Measurements from ENCODE around the gene LRRTM3.

The LRRTM3 gene

DNA sequence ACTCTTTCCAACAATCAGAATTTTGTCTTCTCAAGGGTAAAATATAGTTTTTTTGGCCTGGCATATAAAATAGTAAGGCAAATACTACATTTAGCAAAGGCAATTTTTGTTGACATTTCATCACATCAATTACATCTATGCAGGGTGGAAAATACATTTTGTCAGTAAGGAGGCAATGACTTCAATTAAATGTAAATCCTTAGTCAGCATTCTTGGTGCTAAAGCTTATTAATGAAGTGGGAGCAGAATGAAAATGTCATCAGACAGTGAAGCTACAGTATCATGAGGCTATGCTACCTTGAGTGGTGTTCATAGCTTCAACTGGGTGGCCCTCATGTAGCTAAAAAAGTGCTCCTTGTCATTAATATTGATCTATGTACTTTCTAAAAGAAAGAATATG is 8.9 kb downstream of the LRRTM3 start:
- no peak for DNase-seq (ENCODE audit: low spot score)

DNA sequence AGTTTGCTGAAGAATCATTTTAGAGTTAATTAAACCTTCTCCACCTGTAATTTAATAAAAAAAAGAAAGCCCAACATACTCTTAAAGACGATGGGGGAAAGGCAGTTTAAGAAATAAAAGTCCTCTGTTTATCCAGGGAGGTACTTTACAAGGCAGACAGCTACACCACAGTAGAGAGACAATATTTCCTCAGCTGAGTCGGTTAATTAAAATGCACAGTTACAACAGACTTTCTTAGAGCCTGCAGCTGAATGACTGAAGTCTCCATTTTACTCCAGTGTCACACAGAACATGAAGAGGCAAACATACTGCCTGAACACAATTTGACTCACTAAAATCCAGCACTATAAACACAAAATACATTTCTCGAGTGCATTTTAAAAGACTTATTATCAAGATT is 15.1 kb downstream of the LRRTM3 start:
- DNase-seq (ENCODE audit: low spot score) = no peak

DNA sequence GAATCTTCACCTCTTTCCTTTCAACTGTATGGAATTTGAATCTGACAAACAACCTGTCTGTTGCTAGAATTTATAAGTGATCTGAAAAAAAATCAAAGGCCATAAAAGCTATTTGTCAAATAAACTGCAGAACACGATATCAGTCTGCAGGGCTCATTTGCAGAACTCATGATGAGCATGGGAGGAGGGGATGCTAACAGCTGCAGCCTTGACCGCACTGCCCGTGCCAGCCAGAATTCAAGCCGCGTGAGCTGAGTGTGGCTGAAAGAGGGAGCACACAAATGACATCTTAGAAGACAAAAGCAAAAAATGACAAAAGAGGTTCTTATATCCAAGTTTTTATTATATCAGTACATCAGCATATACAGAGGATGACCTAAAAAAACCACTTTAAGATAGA is 15.7 kb downstream of the LRRTM3 start:
- DNase-seq (ENCODE audit: low spot score) = no peak

DNA sequence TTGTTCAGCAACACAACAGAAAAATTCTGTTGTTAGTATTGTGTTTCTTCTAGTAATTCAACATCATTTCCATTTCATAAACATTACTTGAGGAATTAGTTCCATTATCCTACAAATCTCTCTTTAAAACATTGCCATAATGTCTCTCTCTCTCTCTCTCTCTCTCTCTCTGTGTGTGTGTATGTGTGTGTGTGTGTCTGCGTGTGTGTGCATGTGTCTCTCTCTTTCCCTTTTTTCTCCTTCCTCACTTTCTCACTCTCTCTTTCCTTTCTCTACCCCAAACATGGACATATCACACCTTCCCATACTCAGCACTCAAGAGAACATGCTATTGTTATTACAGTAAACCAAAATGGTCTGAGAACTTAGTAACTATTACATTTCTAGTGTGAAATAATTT is 16.6 kb downstream of the LRRTM3 start:
- no peak for DNase-seq (ENCODE audit: low spot score)

DNA sequence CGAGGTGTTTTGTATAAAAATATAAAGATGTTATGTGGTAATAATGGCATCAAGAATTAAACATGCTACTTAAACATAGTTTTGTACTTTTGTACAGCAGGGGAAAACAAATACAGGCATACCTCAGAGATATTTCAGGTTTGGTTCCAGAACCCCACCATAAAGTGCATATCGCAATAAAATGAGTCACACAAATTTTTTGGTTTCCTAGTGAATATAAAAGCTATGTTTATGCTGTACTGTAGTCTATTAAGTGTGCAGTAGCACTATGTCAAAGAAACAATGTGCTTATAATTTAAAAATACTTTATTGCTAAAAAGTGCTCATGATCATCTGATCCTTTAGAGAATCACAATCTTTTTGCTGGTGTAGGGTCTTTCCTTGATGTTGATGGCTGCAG is 17.8 kb downstream of the LRRTM3 start:
- DNase-seq (ENCODE audit: low spot score) = no peak

DNA sequence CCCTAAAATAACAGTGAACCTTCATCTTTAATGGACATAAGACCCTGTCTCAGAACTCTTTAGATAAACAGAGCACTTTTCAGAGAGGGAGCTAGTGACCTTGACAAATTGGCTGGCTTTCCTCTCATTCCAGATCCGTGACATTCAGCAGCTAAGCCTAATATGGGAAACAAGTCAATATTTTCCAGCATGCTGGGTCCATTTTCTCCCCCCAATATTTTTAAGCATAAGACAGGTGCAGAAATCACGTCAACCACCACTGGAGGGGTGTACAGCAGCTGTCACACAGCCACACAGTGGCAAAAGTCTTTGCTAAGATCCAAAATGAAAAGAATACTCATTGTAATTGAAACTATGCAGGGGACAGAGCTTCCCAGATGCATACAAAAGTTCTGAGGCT is 26.1 kb downstream of the LRRTM3 start:
- DNase-seq (ENCODE audit: low spot score) = no peak

DNA sequence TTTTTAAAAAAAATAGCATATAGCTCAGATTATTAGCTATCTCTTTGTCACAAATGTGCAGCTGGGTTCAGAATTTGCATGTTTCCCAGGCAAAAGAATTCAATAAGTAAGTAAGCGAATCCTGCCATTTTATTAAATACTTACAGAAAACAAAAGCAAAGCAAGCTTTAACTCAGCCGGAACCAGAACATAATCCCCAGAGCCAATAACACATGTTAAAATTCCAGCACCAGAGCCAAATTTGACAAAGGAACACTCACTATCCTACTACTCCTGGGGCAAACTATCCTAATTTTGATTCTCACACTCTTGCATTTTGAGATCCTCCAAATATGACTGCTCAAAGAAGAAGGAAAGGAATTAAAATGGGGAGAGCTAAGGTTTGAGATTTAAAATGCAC is 32.6 kb downstream of the LRRTM3 start:
- DNase-seq (ENCODE audit: low spot score) = no peak

DNA sequence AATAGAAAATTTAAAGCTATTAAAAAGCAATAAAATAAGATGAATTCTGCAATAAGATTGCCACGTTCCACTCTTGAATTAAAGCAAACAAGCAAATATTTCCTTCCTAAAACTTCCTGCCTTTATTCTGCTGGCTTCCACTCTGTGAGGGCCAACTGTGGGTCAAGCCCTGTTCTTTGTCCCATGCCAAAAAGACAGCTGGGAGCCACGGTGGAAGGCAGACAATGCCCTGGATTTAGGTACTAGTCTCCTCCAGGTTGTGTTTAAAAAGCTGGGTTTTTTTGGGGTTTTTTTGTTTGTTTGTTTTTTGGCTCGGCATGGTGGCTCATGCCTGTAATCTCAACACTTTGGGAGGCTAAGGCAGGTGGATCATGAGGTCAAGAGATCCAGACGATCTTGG is 39.1 kb downstream of the LRRTM3 start:
- no peak for DNase-seq (ENCODE audit: low spot score)

DNA sequence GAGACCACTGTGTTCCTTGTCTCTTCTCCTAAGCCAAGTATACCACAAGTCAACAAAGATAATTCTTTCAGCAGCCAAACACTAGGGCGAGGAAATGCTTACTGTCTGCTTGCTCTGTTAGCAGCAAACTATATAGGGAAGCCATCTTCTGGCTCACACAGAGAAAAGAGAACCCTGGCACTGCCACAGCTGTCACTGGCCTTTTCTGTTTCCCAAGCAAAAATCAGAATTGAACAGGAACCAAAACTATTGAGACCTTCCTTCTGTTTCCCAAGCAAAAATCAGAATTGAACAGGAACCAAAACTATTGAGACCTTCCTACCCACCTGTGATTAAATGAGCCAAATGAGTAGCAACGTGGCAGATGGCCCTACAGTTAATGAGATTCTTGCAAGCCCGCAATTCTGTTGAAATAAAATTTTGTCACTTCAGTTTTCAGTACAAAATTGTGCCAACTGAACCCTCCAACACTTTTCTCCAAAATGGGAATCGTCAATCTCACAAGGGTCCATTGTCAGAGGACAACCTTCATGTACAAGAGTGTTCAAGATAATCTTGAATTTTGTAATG is 54.5 kb downstream of the LRRTM3 start:
- no peak for DNase-seq (ENCODE audit: low spot score)

DNA sequence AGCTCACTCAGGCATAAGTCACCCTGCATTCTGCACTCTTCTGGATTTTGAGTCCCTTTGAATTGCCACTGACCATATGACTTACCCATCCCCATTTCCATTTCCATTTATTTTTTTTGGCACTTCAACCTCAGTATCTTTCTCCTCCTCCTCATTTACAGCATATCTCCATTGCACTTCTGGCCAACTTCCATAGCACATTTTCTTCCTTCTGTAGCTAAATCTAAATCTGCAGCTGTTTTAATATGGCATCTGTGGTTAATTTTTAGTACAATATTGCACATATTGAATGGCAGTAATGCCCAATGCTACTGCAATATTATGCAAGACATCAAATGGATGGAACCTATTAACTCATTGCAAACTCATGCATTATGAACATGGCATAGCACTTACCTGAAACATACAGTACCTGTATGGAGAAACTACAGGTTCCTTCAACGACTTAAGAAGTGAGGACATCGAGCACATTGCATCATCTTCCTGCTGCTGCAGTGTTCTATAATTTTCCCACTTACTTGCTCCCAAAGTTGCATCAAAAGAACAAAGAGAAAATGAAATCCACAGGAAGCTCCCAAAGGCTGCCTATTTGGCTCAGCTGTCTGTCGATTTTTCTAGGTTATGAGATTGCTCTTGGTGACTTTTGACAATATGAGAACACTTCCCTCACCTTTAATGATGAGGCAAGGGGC is 55.7 kb downstream of the LRRTM3 start:
- DNase-seq (ENCODE audit: low spot score) = no peak

DNA sequence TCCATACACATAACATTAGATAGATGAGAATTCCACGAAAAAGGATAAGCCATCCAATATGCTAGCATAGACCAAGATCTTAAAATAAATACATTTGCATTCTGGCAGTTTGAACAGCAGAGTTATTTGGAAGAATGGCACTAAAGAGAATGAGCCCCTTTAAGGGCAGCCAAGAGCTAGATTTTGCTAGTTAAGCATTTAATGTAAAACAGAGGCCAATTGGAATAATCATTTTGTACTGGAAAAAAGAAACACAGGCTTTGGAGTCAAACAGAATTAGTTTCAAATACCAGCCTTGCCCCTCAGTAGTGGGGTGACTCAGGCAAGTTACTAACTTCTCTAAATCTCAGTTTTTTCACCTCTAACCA is 56.2 kb downstream of the LRRTM3 start:
- no peak for DNase-seq (ENCODE audit: low spot score)

DNA sequence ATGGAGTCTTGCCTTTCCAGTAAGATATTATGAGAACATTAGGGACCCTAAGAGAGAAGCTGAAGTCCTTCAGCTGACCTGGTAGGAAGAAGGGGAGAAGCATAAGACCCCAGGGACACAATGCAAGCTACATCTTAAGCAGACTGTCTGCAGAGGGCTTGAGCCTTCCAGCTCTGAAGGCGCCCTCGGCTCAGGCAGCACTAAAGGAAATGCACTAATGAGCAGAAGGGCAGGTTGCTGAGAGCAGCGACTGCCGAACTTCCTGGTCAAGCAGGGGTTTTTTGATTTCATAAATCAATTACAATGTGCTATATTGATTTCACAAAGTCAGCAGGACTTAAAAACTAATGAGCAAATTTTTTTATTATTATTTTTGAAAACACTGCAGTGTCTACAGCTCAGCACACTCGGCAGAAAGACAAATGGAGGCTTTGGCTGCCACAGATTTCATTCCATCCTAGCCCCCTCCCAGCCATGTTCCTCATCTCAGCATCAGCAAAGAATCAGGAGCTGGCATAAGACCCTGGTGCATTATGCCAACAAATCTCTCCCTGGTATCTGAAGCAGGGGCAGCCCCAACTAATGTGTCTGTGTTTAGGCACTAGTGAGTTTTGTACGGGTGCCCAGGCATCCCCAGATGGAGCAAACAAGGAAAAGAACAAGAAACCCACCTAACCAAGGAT is 57.1 kb downstream of the LRRTM3 start:
- no peak for DNase-seq (ENCODE audit: low spot score)

DNA sequence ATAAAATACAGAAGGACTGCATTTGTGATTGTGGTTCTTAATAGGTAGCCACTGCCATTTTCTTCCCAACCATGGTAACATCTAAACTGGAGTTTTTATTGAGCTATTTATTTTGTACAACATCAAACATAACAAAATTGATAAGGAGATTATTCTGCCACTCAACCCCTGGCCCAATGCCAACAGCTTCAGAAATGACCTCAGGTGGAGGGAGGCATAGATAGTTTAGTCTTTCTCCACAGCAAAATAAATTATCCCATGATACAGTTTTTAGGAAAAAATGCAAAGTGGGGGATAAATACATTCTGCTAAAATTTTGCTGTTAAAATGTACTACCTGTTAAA is 57.6 kb downstream of the LRRTM3 start:
- DNase-seq (ENCODE audit: low spot score) = no peak

DNA sequence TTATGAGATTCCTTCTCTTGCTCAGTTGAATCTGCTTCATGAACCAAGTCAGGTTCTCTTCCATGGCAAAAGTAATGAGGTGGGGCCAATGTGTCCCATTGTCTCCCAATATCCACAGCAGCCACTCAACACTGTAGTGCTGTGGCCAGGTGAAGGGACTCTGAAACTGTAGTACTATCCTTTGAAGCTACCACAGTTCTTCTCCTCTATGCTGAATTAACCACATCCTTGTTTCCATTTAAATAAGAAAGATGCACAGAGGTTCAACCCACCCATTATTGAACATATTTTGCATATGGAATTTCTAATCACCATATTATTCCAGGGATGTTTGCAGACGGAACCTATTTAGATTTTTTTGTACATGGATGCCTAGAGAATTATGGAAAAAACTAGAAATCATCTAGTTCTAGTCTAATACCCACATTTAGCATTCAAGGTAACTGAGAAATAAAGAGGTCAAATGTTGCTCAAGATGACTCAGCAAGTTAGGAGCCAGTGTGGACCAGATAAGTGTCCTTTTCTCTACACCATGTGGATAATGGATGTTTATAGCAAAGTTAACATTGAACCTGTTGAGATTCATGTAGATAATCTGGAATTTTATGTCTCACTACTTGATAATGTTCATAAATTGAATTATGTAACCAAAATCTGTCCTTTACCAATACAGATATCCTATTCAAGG is 64.5 kb downstream of the LRRTM3 start:
- DNase-seq (ENCODE audit: low spot score) = no peak

DNA sequence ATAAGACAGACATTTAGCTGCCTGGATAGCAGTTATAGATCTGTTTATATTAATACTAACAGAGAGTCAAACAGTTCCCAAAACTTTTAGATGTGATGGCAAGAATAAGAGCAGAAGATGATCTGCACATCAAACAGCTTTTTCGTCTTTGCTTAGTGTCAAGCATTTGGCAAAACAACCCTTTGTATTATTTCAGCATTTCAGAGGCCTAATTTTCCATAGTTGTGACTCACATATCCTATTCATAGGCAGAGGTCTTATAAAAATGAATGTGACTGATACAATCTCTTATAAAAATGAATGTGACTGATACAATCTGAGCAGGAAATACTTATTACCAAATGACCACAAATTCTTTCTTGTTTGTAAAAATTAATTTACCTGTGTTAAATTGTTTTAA is 71.2 kb downstream of the LRRTM3 start:
- DNase-seq (ENCODE audit: low spot score) = no peak

DNA sequence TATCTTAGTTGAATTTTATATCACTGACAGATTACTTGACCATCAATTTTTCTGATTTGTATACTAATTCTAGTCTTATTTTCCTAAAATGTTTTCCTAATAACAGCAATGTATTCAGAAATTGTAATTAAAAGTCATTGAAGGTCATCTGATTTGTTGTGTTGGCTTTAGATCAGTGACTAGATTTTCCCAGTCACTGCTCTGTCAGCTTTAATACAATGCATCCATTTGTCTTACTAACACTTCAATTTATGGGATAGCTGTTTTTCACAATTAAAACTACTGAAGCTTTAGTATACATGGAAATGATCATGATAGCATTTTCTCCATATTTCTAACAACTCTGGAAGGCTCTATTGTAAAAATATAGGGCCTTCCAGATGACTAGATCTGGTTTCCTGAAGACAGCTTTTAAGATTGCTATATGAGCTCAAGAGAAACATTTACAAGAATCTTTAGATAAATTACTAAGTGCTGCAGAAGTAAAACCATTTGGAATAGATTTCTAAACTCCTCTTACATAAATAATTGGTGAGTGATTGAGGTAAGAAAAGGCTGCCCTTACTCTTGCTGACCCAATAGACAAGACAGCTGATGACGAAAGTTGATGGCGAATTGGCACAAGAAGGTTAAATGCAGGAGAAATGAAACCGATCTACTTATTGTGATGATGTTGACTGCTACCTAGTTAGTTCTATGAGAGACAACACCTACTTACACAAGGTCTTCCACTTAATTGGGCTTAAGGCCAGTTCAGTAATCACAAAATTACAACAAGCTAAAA is 74.1 kb downstream of the LRRTM3 start:
- no peak for DNase-seq (ENCODE audit: low spot score)

DNA sequence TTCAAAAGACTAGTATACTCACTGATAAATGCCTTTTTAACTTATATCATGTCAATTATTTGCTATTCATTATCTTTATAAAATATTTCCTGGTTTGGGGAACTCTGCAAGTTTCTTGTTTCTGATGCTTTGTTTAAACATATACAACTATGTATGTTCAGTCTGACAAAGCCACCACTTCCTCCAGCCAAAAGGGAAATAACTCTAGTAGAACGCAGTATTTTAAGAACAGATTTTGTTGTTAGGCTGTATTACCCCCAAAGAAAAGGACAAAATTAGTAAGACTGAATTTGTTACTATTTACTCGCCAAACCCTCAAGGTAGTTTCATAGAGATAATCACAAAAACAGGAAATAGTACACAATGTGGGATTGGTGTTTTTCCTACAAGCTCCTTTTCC is 78.9 kb downstream of the LRRTM3 start:
- no peak for DNase-seq (ENCODE audit: low spot score)

DNA sequence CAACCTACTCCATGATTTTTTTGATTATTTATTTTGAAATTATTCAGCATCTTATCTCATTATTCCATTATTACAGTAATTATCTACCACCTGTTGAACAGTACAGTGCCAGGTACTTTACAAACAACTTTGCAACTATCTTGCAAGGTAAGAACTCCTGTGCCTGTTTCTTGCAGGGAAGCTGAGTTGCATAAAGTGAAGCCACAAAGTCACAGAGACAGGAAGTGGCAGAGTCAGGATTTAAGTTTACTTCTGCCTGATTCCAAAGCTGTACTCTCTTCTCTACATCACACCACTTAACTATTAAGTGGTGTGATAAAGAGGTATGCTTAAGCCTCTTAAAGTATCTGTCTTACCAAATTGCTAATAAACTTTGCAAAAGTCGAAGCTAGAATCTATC is 80.1 kb downstream of the LRRTM3 start:
- no peak for DNase-seq (ENCODE audit: low spot score)

DNA sequence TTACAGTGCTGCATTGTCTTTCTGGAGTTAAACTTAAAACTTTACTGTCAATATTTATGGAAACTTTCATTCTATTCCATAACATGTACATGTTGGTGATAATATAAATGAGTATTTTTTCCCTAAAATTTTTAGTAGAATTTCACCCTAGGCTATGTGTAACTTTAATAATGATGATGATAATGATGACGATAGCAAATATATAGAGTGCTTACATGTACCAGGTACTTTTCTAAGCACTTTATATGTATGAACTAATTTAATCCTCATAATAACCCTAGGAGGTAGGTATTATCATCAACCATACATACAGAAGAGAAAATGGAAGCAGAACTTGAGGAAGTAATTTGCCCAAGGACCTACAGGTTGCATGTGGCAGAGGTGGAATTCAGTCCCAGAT is 85.6 kb downstream of the LRRTM3 start:
- no peak for DNase-seq (ENCODE audit: low spot score)

DNA sequence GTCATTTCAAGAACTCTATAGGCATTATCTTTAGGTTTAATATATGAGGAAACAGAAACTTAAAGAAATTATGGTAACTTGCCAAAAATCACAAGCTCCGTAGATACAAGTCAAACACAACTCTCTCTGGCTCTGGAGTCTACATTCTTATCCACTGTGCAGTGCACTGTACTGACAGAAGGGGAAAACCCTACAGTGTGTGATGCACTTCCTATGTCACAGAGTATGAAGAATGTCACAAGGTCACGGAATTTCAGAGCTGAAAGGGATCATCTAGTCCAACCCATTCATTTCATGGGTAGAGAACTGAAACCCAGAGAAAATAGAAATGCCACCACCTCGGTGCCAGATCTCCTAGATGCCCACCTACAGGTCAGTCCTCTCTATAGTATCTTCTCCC is 86.1 kb downstream of the LRRTM3 start:
- no peak for DNase-seq (ENCODE audit: low spot score)

DNA sequence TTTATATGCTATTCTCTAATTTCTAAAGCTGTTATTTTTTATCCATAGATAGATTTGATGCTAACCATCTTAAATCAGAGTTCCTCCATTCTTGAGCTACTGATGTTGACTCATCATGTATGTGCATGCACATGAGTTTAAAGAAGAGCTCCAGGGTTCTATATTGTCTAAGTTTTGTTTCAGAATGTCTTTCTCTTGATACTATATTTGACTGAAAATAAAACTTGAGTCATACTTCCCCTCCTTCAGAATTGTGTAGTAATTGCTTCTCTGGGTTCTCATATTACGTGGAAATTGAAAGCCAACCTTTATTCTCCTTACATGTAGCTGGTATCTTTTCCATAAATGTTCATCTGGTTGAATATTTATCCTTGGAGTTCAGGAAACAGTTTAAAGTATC is 89.4 kb downstream of the LRRTM3 start:
- no peak for DNase-seq (ENCODE audit: low spot score)

DNA sequence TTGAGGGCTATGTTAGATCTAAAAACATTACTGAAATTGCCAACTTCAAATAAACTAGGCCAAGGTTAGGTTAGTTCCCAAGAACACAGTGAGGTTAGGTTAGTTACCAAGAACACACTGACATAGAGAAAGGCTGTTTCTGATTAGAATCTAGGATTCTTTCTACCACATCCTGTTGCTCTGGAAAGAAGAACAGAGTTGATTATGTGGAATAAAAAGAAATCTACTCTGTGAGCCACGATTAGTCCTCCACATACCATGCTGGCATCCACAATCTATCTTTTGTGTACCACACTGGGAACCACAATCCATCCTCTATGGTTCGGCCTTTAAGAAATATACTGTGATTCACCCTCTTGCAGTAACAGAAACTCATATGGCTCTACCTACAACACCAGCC is 91.4 kb downstream of the LRRTM3 start:
- DNase-seq (ENCODE audit: low spot score) = no peak

DNA sequence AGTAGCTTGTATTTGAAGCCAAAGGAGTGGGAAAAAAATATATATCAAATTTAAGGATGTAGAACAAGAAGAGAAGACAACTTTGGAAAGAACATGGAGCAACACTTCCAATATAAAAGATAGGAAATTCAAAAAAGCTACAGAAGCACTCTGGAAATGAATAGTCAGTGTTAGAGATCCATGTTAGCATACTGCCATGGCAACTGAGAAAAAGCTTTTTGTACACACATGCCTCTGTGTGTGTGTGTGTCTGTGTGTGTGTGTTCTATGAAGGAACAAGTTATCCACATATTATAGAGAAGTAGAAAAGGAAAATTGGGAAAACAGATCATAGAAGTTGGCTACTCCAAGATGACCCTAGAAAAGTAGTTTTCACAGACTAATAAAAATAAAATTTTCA is 96.3 kb downstream of the LRRTM3 start:
- no peak for DNase-seq (ENCODE audit: low spot score)

Data from CD4-positive, alpha-beta T cell treated with Interleukin-2 at 100 ng/mL for 4 hours (primary cell).